ENCODE data around the gene KRT3.

DNA sequence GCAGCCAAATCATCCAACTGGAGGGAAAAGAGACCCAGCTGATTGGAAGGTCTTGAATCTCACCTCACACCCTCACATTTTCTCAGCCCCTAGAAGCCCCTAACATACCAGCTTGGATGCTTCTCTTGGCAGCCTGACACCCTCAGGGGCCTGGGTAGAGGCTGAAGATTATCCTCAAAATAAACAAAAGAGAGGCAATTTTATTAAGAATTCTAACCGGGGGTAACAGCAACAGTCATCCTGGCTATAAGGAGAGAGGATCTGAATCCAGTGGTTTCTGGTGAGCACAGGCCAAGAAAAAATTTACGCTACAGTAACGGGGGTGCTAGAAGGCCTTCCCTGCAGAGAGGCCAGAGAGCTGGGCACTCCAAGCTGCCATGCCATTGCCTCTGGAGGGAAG, 40.4 kb downstream of the KRT3 start:
- TF ChIP-seq POLR2A (IDR thresholded peaks at IDR 0.05) (no peak), POLR2AphosphoS5 (IDR thresholded peaks at IDR 0.05) (no peak)
- TF ChIP-seq, protein P1, sequence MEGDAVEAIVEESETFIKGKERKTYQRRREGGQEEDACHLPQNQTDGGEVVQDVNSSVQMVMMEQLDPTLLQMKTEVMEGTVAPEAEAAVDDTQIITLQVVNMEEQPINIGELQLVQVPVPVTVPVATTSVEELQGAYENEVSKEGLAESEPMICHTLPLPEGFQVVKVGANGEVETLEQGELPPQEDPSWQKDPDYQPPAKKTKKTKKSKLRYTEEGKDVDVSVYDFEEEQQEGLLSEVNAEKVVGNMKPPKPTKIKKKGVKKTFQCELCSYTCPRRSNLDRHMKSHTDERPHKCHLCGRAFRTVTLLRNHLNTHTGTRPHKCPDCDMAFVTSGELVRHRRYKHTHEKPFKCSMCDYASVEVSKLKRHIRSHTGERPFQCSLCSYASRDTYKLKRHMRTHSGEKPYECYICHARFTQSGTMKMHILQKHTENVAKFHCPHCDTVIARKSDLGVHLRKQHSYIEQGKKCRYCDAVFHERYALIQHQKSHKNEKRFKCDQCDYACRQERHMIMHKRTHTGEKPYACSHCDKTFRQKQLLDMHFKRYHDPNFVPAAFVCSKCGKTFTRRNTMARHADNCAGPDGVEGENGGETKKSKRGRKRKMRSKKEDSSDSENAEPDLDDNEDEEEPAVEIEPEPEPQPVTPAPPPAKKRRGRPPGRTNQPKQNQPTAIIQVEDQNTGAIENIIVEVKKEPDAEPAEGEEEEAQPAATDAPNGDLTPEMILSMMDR (IDR thresholded peaks at IDR 0.05 in 8 of 11, conservative IDR thresholded peaks at IDR 0.05 in 3 of 11): no peak

Measured in spleen (tissue), 7 donors.